HG03575 (cell line): ENCODE results near the gene GTF2H1.
"Not testable (repeated sequence)": the region's sequence is repeated elsewhere in the genome, so short reads cannot be mapped to it uniquely, and the experiment has no call there.

Experiments used
- ATAC-seq: cut with Tn5 transposase; IDR thresholded peaks from one replicate; pipeline ENCODE4 v1.9.1; 2021; ENCODE audit not compliant: unreplicated experiment, insufficient number of reproducible peaks, low FRiP score; ENCODE audit errors: extremely low read depth

Gene GTF2H1

DNA sequence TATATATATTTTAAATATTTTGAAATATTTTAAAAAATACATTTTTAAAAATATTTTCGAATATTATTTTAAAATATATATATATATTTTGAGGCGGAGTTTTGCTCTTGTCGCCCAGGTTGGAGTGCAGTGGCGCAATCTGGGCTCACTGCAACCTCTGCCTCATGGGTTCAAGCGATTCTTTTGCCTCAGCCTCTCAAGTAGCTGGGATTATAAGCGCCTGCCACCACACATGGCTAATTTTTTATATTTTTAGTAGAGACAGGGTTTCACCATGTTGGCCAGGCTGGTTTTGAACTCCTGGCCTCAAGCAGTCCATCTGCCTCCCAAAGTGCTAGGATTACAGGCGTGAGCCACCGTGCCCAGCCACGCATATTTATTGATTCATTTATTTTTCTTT is 78.7 kb downstream of the GTF2H1 start:
- not testable (repeated sequence) for ATAC-seq

GRCh38 chr11:18404062-18404461 is 81.7 kb downstream of the GTF2H1 start:
- no peak for ATAC-seq

GRCh38 chr11:18407400-18407799 is 85.0 kb downstream of the GTF2H1 start:
- not testable (repeated sequence) for ATAC-seq

DNA sequence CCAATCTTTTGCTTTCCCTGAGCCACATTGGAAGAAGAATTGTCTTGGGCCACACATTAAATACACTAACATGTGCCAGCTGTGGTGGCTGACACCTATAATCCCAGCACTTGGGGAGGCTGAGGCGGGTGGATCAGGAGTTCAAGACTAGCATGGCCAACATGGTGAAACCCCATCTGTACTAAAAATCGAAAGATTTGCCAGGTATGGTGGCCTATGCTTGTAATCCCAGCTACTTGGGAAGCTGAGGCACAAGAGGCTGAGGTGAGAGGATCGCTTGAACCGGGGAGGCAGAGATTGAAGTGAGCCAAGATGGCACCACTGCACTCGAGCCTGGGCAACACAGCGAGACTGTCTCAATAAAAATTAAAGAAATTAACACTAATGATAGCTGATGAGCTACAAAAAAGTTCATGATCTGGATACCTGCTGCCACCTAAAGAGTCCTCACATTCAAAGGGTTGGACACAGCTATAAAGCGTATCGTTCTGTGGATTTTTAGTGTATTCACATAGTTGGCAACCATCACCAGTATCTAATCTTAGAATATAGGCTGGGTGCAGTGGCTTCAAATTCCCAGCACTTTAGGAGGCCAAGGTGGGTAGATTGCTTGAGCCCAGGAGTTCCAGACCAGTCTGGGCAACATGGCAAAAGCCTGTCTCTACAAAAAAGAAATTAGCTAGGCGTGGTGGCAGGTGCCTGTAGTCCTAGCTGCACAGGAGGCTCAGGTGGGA is 86.4 kb downstream of the GTF2H1 start:
- no peak for ATAC-seq

DNA sequence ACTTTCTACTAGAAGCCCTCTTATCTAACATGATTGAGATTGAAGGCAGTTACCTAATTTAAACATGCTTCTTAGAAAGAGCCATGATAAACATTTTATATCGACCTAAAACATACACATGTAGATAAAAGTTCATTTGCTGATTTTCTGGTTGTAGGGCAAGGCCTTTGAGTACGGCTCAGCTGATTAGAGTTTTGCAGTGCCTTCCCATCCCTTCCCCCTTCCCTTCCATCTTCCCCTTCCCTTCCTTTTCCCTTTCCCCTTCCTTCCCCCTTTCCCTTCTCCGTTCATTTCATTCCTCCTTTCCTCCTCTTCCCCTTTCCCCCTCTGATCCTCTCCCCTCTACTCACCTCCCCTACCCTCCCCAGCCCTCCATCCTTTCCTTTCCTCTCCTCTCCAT is 94.1 kb downstream of the GTF2H1 start:
- no peak for ATAC-seq
